GOT3 (cell line): ENCODE measurements around the gene UPK3BL1.
"Not testable (repeated sequence)": the region's sequence is repeated elsewhere in the genome, so short reads cannot be mapped to it uniquely, and the experiment has no call there.

Source experiments
- DNase-seq: peaks from one replicate; lab custom pipeline; 2025; ENCODE audit warnings: mixed read lengths; lab: John Stamatoyannopoulos, UW

UPK3BL1 gene, protein sequence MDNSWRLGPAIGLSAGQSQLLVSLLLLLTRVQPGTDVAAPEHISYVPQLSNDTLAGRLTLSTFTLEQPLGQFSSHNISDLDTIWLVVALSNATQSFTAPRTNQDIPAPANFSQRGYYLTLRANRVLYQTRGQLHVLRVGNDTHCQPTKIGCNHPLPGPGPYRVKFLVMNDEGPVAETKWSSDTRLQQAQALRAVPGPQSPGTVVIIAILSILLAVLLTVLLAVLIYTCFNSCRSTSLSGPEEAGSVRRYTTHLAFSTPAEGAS

GRCh38 chr7:102642691-102643090 is at the start of gene UPK3BL1:
Gene UPK3BL1, minus strand, starts transcription at chr7:102642791. Its CDS starts 50 bp downstream, at chr7:102642741.
- not testable (repeated sequence) for DNase-seq

GRCh38 chr7:102690602-102691001 is 48.0 kb upstream of the UPK3BL1 start:
- DNase-seq, result not testable (repeated sequence)

- not testable (repeated sequence) for DNase-seq
Measured at GRCh38 chr7:102689436-102690282, 47.1 kb upstream of the UPK3BL1 start.

DNA sequence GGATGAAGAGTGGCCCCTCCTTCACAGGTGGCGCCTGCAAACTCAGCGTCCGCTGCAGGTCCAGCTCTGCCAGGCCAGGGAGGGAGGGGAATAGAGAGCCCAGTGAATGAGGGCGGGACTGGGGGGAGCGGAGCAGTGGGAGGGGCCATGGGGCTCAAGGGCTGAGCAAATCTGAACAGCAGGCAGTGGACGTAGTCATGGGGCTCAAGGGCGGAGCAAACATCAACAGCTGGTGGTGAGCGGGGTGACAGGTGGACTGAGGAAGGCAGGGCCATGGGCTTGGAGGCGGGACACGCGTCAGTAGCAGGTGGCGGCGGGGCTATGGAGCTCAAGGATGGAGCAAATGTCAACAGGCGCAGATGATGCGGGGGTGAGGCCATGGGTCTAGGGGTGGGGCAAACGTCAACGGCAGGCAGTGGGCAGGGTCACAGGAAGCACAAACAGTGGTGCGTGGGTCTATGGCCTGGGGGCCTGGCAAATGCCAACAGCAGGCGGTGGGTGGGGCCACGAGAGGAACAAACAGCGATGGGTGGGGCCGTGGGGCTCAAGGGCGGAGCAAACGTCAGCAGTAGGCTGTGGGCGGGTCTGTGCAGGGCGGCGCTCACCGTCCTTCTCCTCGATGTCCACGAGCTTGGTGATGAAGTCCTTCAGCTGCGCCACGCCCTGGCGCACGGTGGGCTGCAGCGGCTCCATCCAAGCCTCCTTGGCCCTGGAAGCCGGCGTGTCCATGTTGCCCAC is 45.9 kb upstream of the UPK3BL1 start:
- DNase-seq, result not testable (repeated sequence)

- not testable (repeated sequence) for DNase-seq
Measured at GRCh38 chr7:102682560-102682959, 40.0 kb upstream of the UPK3BL1 start.

GRCh38 chr7:102680780-102681179 is 38.2 kb upstream of the UPK3BL1 start:
- DNase-seq, result not testable (repeated sequence)

GRCh38 chr7:102675545-102675944 is 33.0 kb upstream of the UPK3BL1 start:
- not testable (repeated sequence) for DNase-seq

DNA sequence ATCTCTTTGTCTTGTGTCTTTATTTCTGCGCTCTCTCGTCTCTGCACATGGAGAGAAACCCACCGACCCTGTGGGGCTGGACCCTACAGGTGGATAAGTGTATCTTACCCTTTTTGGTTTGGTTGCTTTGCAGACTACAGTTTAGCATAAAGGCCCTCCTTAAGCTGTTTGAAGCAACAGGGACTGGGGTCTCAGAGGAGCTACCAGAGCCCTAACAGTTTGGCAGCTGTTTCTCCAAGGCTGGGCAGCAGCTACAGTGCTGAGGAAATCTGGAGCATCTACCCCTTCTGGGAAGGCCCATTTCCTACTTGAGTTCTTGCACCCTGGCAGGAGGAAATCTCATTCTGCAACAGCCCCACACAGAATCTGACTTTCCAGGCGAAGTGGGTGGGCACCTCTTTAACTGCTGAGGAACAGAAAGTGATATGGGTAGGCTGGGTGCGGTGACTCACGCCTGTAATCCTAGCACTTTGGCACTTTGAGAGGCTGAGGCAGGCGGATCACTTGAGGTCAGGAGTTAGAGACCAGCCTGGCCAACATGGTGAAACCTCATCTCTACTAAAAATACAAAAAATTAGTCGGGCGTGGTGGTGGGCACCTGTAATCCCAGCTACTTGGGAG is 31.0 kb upstream of the UPK3BL1 start:
- not testable (repeated sequence) for DNase-seq

- not testable (repeated sequence) for DNase-seq
Measured at GRCh38 chr7:102671956-102672307, 29.3 kb upstream of the UPK3BL1 start.

DNA sequence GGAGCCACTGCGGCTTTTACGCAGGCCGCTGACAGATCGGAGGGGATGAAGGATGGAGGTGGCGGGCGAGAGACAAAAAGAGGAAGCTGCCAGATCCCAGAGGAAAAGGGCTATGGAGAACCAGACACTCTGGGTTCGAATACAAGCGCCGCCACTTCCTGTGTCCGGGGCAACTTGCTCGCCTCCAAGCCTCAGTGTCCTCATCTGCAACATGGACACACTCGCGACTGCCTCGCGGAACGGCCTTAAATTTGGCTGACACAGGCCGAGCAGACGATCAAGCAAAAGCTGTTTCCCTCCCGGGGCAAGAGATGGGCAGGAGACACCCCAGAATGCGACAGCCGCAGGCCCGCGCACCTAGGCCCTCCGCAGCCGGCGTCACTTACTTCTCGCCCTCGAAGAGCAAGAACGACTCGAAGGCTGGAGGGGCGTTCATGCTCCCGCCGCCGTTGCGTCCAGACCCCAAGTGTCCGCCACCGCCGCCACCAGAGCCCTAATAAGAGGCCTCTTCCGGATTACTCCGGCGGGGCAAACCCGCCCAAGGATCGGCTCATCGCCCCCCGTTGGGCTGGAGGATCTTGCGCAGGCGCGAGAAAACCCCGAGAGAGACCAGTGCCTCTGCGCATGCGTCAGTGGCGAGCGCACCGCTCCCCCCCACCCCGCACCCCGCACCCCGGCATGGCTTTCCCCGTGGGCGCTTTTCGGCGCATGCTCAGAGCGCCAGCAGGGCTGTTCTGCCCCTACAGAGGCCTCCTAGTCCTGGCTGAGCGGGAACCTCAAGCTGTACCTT is 28.8 kb upstream of the UPK3BL1 start, which contains the start of gene POLR2J2:
Gene POLR2J2, minus strand, starts transcription at position 498 of the 790 bp plus-strand sequence. Its CDS starts 62 bp downstream, at position 436.
- not testable (repeated sequence) for DNase-seq

DNA sequence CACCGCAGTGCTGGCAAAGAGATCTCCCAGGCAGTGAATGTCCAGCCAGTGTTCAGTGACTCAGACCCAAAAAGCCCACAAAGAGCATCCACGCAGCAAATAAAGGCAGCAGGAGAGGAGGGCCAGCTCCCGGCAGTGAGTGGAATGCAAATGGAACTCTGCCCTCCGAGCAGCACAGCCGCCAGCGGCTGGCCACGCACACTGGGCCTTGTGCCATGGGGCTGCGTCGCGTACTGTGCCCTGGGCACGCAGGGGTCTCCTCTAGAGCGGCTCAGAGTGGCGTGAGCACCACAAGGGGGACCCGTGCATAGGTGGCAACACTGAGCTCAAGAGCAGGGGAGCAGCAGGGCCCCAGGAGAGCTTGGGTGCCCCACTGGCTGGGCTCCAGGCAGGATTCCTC is 24.9 kb upstream of the UPK3BL1 start:
- DNase-seq, result not testable (repeated sequence)

DNA sequence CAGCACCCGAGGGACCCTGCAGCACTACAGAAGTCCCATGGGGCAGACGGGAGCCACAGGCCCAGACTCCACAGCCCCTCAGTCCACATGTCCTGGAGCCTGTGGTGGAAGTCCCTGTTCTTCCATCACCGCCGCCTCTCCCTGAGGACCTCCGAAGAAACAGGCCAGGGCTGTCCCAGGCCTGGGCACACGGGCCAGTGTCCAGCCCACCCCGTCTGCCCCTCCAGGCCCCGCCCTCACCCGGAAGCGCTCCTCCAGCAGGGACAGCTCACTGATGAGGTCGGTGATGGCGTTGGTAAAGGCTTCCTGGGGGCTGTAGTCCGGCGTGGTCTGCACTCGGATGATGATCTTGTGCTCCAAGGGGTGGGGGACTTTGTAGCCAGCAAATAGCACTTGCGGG is 24.3 kb upstream of the UPK3BL1 start:
- not testable (repeated sequence) for DNase-seq

DNA sequence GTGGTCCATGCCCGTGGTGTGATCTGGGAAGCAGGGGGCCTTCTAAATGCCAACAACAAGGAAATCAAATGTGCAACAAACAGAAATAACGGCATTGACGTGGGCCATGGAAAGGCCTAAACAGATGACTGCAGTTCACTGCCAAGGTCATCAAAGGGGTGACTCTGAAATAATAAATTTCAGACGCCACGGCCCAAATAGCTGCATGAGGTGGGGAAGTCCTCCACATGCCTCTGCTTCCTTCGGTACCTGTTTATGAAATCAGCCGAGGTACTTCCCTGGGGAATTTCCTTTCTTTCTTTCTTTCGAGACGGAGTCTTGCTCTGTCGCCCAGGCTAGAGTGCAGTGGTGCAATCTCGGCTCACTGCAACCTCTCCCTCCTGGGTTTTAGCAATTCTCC is 22.2 kb upstream of the UPK3BL1 start:
- not testable (repeated sequence) for DNase-seq

DNA sequence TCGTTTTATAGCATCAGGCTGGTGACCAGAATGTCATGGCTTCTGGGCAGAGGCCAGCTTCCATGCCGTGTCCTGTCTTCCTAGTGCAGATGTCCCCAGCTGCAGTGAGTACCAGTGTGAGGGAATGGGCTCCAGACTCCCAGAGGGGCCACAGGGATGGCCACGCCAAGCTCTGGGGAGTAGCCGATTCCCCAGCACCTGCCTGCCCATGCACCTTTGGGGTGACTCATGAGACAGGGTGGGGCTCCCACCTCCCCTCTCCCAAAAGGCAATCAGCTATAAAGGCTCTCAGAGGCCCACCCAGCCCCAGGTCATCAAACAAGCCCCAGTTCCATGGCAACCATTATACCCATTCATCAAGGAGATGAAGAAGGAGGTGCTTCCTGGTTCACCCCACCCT is 7.3 kb upstream of the UPK3BL1 start, which contains the start of gene SPDYE2B:
Gene SPDYE2B, plus strand, starts transcription at position 396 of the 400 bp plus-strand sequence. CDS start 2,030 bp downstream, outside the sequence.
- not testable (repeated sequence) for DNase-seq

GRCh38 chr7:102647813-102648212 is 5.2 kb upstream of the UPK3BL1 start:
- not testable (repeated sequence) for DNase-seq

- DNase-seq, result not testable (repeated sequence)
Measured at GRCh38 chr7:102643404-102643803, 813 bp upstream of the UPK3BL1 start.

GRCh38 chr7:102638848-102639247 is 3.7 kb downstream of the UPK3BL1 start:
- not testable (repeated sequence) for DNase-seq

GRCh38 chr7:102636956-102637355 is 5.6 kb downstream of the UPK3BL1 start:
- not testable (repeated sequence) for DNase-seq

- DNase-seq, result not testable (repeated sequence)
Measured at GRCh38 chr7:102635354-102635753, 7.2 kb downstream of the UPK3BL1 start.

DNA sequence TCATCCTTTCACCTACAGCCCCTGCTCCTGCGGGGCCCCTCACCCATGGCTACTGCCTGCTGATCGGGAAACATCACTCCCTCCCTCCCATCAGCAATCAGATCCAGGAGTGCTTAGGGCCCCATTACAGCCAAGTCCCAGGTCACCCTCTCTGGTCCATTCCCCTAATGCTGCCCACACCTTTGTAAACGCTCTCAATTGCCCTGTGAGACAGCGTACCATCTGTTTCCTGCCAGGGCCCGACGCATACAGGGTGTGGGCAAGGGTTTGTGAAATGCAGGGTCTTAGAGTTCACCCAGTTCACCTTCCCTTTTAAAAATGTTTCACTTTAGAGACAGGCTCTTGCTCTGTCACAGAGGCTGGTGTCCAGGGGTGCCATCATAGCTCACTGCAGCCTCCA is 8.3 kb downstream of the UPK3BL1 start:
- not testable (repeated sequence) for DNase-seq

- DNase-seq, result not testable (repeated sequence)
Measured at GRCh38 chr7:102630622-102631021, 12.0 kb downstream of the UPK3BL1 start.
